Smooth muscle cell (in vitro differentiated cells): ENCODE measurements around the gene FGF19. TPM values are rescaled to one million over a fixed set of nuclear protein-coding genes. Genes with fewer than 3 reads are reported as not detected.

ENCODE experiments used
- DNase-seq: peaks from one replicate; lab custom pipeline; 2025; ENCODE audit not compliant: unreplicated experiment; lab: John Stamatoyannopoulos, UW
- H2AFZ ChIP-seq: fragments of 200-600 bp; sonication (generic); 2 replicates; pipeline ENCODE4 v1.6.0; 2016; ENCODE audit warnings: antibody characterized with exemption, low read depth, mild to moderate bottlenecking
- H3F3A ChIP-seq: fragments of 200-600 bp; sonication (generic); 2 replicates; pipeline ENCODE4 v1.6.0; 2017; ENCODE audit warnings: antibody characterized with exemption, low read depth
- H3K27ac ChIP-seq: fragments of 200-600 bp; sonication (generic); 2 replicates; pipeline ENCODE4 v1.5.1; 2016; ENCODE audit warnings: low read depth, mild to moderate bottlenecking
- H3K27me3 ChIP-seq: fragments of 200-600 bp; sonication (generic); 2 replicates; pipeline ENCODE4 v1.6.1; 2016; ENCODE audit warnings: low read depth, mild to moderate bottlenecking
- H3K36me3 ChIP-seq: fragments of 200-600 bp; sonication (generic); 2 replicates; pipeline ENCODE4 v1.5.1; 2016; ENCODE audit warnings: low read depth
- H3K4me1 ChIP-seq: fragments of 200-600 bp; sonication (generic); 2 replicates; pipeline ENCODE4 v1.5.1; 2016; ENCODE audit warnings: low read depth
- H3K4me2 ChIP-seq: fragments of 200-600 bp; sonication (generic); 2 replicates; pipeline ENCODE4 v1.6.0; 2016; ENCODE audit warnings: mild to moderate bottlenecking
- H3K4me3 ChIP-seq: fragments of 200-600 bp; sonication (generic); 2 replicates; pipeline ENCODE4 v1.5.1; 2016; ENCODE audit warnings: mild to moderate bottlenecking
- H3K79me2 ChIP-seq: fragments of 200-600 bp; sonication (generic); 2 replicates; pipeline ENCODE4 v1.6.0; 2016; ENCODE audit warnings: low read depth, mild to moderate bottlenecking
- H3K9ac ChIP-seq: fragments of 200-600 bp; sonication (generic); 2 replicates; pipeline ENCODE4 v1.6.0; 2016; ENCODE audit warnings: low read depth
- H3K9me3 ChIP-seq: fragments of 200-600 bp; sonication (generic); replicated peaks from 2 replicates; pipeline ENCODE4 v1.5.1; 2016; ENCODE audit warnings: low read depth
- H4K20me1 ChIP-seq: fragments of 200-600 bp; sonication (generic); 2 replicates; pipeline ENCODE4 v1.6.0; 2016; ENCODE audit warnings: low read depth
- WGBS: methylation state at CpG from one replicate; pipeline ENCODE4 v1.1.7; 2016; ENCODE audit warnings: low lambda C conversion rate; 5-methylcytosine and 5-hydroxymethylcytosine counted together
- polyA plus RNA-seq: library from polyadenylated mRNA; unstranded; fragments of >200 nt; fragmentation: Nextera tagmentation; extraction: Ambion mirVana; gene quantifications from 2 replicates; pipeline ENCODE4 v1.2.1, GENCODE V29; 2016
- total RNA-seq: library from RNA; depleted of rRNA; stranded (reverse); fragments of >200 nt; gene quantifications from 2 replicates; pipeline ENCODE4 v1.2.3, GENCODE V29; 2014
- TF ChIP-seq, protein P1 (sequence below): fragments of 200-600 bp; sonication (generic); IDR thresholded peaks from 2 replicates; pipeline ENCODE4 v1.5.1; 2017; ENCODE audit warnings: borderline replicate concordance, mild to moderate bottlenecking, antibody characterized with exemption; ENCODE audit not compliant: insufficient read depth, poor library complexity, severe bottlenecking

FGF19 gene
- total and polyA plus RNA-seq, 2 experiments from 2014 or later = not detected

DNA sequence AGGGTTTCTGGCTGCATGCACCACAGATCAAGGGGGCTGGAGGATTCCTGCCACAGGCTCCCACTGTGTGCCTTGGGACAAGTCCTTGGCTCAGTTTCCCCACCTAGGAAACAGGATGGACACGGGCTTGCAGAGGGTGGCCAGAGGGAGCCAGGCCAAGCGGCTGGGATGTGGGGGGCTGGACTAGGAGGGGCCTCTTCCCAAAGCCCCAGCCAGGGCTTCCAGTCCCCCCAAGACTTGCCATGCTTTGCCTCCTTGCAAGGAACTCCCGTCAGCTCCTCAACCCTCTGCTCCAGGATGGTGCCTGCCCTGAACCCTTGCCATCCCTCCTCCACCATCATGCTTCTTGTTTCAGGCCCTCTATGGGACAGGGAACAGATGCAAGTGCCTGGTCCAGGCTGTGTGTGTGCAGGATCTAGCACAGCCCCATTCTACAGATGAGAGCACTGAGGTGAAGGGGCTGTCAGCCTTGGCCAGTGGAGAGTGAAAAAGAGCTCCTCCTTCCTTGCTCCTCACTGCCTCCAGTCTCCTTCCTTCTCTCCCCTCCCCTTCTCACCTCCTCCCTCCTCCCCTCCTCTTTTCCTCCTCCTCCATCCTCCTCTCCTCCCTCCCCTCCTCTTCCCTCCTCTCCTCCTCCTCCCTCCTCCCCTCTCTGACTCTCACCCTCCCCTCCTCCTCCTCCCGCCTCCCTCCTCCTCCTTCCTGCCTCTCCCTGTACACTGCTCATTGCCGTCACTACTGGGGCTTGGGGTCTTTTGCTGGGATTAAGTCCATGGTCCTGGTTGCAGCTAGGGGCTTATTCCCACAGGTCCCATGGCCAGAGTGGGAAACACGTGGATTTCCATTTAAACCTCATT lies 13.3 kb upstream of the FGF19 start:
- H3K4me1 ChIP-seq = no peaks in the 10 kb centered on the region
- H3K27me3 ChIP-seq = peaks cover 15% of the 10 kb centered on the region
- no peak overlapping the region for H3K4me2 ChIP-seq
- no peaks in the 10 kb centered on the region for H3K9me3 ChIP-seq
- no peak overlapping the region for H3K27ac ChIP-seq
- no peak overlapping the region for H2AFZ ChIP-seq
- H3F3A ChIP-seq = no peaks in the 10 kb centered on the region
- no peaks in the 10 kb centered on the region for H4K20me1 ChIP-seq
- TF ChIP-seq, protein P1, sequence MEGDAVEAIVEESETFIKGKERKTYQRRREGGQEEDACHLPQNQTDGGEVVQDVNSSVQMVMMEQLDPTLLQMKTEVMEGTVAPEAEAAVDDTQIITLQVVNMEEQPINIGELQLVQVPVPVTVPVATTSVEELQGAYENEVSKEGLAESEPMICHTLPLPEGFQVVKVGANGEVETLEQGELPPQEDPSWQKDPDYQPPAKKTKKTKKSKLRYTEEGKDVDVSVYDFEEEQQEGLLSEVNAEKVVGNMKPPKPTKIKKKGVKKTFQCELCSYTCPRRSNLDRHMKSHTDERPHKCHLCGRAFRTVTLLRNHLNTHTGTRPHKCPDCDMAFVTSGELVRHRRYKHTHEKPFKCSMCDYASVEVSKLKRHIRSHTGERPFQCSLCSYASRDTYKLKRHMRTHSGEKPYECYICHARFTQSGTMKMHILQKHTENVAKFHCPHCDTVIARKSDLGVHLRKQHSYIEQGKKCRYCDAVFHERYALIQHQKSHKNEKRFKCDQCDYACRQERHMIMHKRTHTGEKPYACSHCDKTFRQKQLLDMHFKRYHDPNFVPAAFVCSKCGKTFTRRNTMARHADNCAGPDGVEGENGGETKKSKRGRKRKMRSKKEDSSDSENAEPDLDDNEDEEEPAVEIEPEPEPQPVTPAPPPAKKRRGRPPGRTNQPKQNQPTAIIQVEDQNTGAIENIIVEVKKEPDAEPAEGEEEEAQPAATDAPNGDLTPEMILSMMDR = no peak
- no peak overlapping the region for H3K4me3 ChIP-seq
- H3K9ac ChIP-seq = no peak overlapping the region
- 69% methylated on average over 5 of the region's 6 CpGs for WGBS
- H3K36me3 ChIP-seq = no peaks in the 10 kb centered on the region
- H3K79me2 ChIP-seq = no peaks in the 10 kb centered on the region
- DNase-seq = no peak

DNA sequence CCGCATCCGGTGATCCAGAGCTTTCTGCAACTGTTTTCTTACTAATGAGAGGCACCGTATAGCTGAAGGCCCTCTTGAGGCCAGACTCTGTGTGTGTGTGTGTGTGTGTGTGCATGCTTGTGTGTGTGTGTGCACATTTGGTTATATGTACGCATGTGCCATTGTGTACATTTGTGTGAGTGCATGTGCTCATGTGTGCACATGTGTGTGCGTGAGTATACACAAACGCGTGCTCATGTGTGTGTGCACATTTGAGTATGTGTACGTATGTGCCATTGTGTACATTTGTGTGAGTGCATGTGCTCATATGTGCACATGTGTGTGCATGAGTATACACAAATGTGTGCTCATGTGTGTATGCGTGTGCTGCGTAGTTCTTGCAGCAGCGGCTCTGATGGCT lies 12.3 kb upstream of the FGF19 start:
- H3K27ac ChIP-seq = no peak overlapping the region
- WGBS = 89% methylated on average over 11 of the region's 11 CpGs
- peaks cover 15% of the 10 kb centered on the region for H3K27me3 ChIP-seq
- H3F3A ChIP-seq = no peaks in the 10 kb centered on the region
- H4K20me1 ChIP-seq = no peaks in the 10 kb centered on the region
- DNase-seq = no peak
- no peak overlapping the region for H3K9ac ChIP-seq
- no peaks in the 10 kb centered on the region for H3K79me2 ChIP-seq
- H3K4me3 ChIP-seq = no peak overlapping the region
- H2AFZ ChIP-seq = no peak overlapping the region
- no peaks in the 10 kb centered on the region for H3K36me3 ChIP-seq
- TF ChIP-seq, protein P1 = no peak
- no peaks in the 10 kb centered on the region for H3K4me1 ChIP-seq
- no peak overlapping the region for H3K4me2 ChIP-seq
- no peaks in the 10 kb centered on the region for H3K9me3 ChIP-seq

DNA sequence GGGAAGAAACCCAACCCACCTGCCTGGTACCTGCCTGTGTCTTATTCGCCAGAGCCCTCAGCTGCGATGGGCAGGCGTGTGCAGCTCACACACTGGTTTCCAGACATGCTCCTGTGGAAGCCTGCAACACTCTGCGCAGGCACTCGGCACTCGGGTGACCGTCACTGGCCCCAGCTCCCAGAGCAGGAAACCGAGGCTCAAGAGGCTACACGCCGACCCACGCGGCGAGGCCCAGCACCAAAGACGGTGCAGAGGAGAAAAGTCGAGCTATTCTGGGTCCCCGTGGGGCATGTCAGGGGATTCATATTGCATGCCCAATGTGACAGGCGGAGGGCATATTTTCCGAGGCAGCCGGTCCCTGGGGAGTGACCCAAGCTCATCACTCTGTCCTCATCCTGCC lies 11.6 kb upstream of the FGF19 start:
- 92% methylated on average over 19 of the region's 19 CpGs for whole genome bisulfite sequencing
- H3K4me1 ChIP-seq = no peaks in the 10 kb centered on the region
- H3K79me2 ChIP-seq = no peaks in the 10 kb centered on the region
- H3K9me3 ChIP-seq = no peaks in the 10 kb centered on the region
- no peak for DNase-seq
- H2AFZ ChIP-seq = no peak overlapping the region
- H3K4me2 ChIP-seq = no peak overlapping the region
- H3K27ac ChIP-seq = no peak overlapping the region
- H3K27me3 ChIP-seq = peaks cover 15% of the 10 kb centered on the region
- no peak overlapping the region for H3K9ac ChIP-seq
- H3K4me3 ChIP-seq = no peak overlapping the region
- TF ChIP-seq, protein P1 = no peak
- no peaks in the 10 kb centered on the region for H3K36me3 ChIP-seq
- H4K20me1 ChIP-seq = no peaks in the 10 kb centered on the region
- no peaks in the 10 kb centered on the region for H3F3A ChIP-seq
